H9 (cell line): ENCODE results near the gene ZNF837. TPM values are rescaled to one million over a fixed set of nuclear protein-coding genes. Genes with fewer than 3 reads are reported as not detected.

Experiments
- DNase-seq: peaks from one replicate; pipeline ENCODE4 v3.0.0-alpha.2; 2017
- H2AFZ ChIP-seq: one replicate; pipeline ENCODE4 v1.6.1; 2013; ENCODE audit warnings: mild to moderate bottlenecking, low read length, control low read depth, moderate library complexity
- H2AK5ac ChIP-seq: 2 replicates; pipeline ENCODE4 v1.6.1; 2013; ENCODE audit warnings: low read length, control low read depth, mixed read lengths; ENCODE audit not compliant: insufficient read length
- H2BK120ac ChIP-seq: one replicate; pipeline ENCODE4 v1.6.1; 2013; ENCODE audit warnings: low read depth, mild to moderate bottlenecking, low read length, control low read depth, inconsistent platforms; ENCODE audit not compliant: poor library complexity, severe bottlenecking
- H2BK12ac ChIP-seq: 2 replicates; pipeline ENCODE4 v1.6.1; 2013; ENCODE audit warnings: low read length, control low read depth, mixed read lengths, low read depth; ENCODE audit not compliant: insufficient read length
- H2BK15ac ChIP-seq: 2 replicates; pipeline ENCODE4 v1.6.1; 2013; ENCODE audit warnings: low read depth, low read length, control low read depth
- H2BK20ac ChIP-seq: one replicate; pipeline ENCODE4 v1.6.1; 2013; ENCODE audit warnings: low read depth, mild to moderate bottlenecking, low read length, control low read depth, inconsistent platforms; ENCODE audit not compliant: poor library complexity, severe bottlenecking
- H2BK5ac ChIP-seq: 2 replicates; pipeline ENCODE4 v1.6.1; 2013; ENCODE audit warnings: low read length, control low read depth, mixed read lengths; ENCODE audit not compliant: insufficient read length
- H3K14ac ChIP-seq: 2 replicates; pipeline ENCODE4 v1.6.1; 2013; ENCODE audit warnings: low read length, control low read depth; ENCODE audit not compliant: insufficient read depth
- H3K18ac ChIP-seq: 2 replicates; pipeline ENCODE4 v1.6.1; 2013; ENCODE audit warnings: low read depth, mild to moderate bottlenecking, mixed read lengths, low read length, control low read depth; ENCODE audit not compliant: insufficient read length
- H3K23ac ChIP-seq: 2 replicates; pipeline ENCODE4 v1.6.1; 2013; ENCODE audit warnings: low read length, control low read depth, mixed read lengths, low read depth; ENCODE audit not compliant: insufficient read length
- H3K23me2 ChIP-seq: 2 replicates; pipeline ENCODE4 v1.6.1; 2013; ENCODE audit warnings: low read depth, mild to moderate bottlenecking, mixed read lengths, low read length, control low read depth; ENCODE audit not compliant: insufficient read length, poor library complexity, severe bottlenecking
- H3K27ac ChIP-seq: 2 replicates; pipeline ENCODE4 v1.5.1; 2013; ENCODE audit warnings: low read length, control low read depth, mixed read lengths, low read depth; ENCODE audit not compliant: insufficient read length
- H3K27me3 ChIP-seq: 2 replicates; pipeline ENCODE4 v1.6.1; 2013; ENCODE audit warnings: low read length, control low read depth, inconsistent platforms; ENCODE audit not compliant: insufficient read depth
- H3K4ac ChIP-seq: 2 replicates; pipeline ENCODE4 v1.6.1; 2013; ENCODE audit warnings: low read depth, mild to moderate bottlenecking, control low read depth, inconsistent platforms, low read length, moderate library complexity
- H3K4me1 ChIP-seq: 2 replicates; pipeline ENCODE4 v1.6.1; 2013; ENCODE audit warnings: low read length, control low read depth, inconsistent platforms; ENCODE audit not compliant: insufficient read depth
- H3K4me2 ChIP-seq: 2 replicates; pipeline ENCODE4 v1.6.1; 2013; ENCODE audit warnings: low read length, control low read depth, mixed read lengths; ENCODE audit not compliant: insufficient read length, insufficient read depth
- H3K56ac ChIP-seq: 2 replicates; pipeline ENCODE4 v1.6.1; 2013; ENCODE audit warnings: low read depth, mild to moderate bottlenecking, mixed read lengths, low read length, control low read depth; ENCODE audit not compliant: insufficient read length
- H3K79me1 ChIP-seq: 2 replicates; pipeline ENCODE4 v1.6.1; 2013; ENCODE audit warnings: low read depth, mild to moderate bottlenecking, moderate library complexity, low read length, control low read depth, inconsistent platforms; ENCODE audit not compliant: insufficient read depth, poor library complexity, severe bottlenecking
- H3K79me2 ChIP-seq: 2 replicates; pipeline ENCODE4 v1.6.1; 2013; ENCODE audit warnings: low read length, control low read depth, inconsistent platforms; ENCODE audit not compliant: insufficient read depth
- H3K9ac ChIP-seq: 2 replicates; pipeline ENCODE4 v1.6.1; 2013; ENCODE audit warnings: low read length, control low read depth, mixed read lengths; ENCODE audit not compliant: insufficient read length; ENCODE audit errors: extremely low read depth
- H3K9me3 ChIP-seq: one replicate; pipeline ENCODE4 v1.6.1; 2013; ENCODE audit warnings: low read depth, low read length, inconsistent platforms; ENCODE audit not compliant: control insufficient read depth
- H3T11ph ChIP-seq: one replicate; pipeline ENCODE4 v1.6.1; 2013; ENCODE audit warnings: mild to moderate bottlenecking, low read length, control low read depth, inconsistent platforms
- H4K20me1 ChIP-seq: one replicate; pipeline ENCODE4 v1.6.1; 2013; ENCODE audit not compliant: control insufficient read depth, insufficient read length, insufficient read depth
- H4K5ac ChIP-seq: 2 replicates; pipeline ENCODE4 v1.6.1; 2013; ENCODE audit warnings: low read depth, mild to moderate bottlenecking, mixed read lengths, low read length, control low read depth; ENCODE audit not compliant: insufficient read length
- H4K8ac ChIP-seq: replicated peaks from 2 replicates; pipeline ENCODE4 v1.6.1; 2013; ENCODE audit warnings: low read length, control low read depth, mixed read lengths, low read depth; ENCODE audit not compliant: insufficient read length
- H4K91ac ChIP-seq: 2 replicates; pipeline ENCODE4 v1.6.1; 2013; ENCODE audit warnings: low read depth, mild to moderate bottlenecking, moderate library complexity, mixed read lengths, low read length, control low read depth; ENCODE audit not compliant: insufficient read length
- H3K27ac Mint-ChIP-seq, 3 experiments: 2 replicates in 2 of 3; 3 replicates in 1 of 3; pipeline ENCODE4 v1.8.0; 2020 to 2021; ENCODE audit warnings: mixed read lengths in 3 of 3, mild to moderate bottlenecking in 1 of 3, moderate library complexity in 1 of 3
- H3K27me3 Mint-ChIP-seq: 2 replicates; pipeline ENCODE4 v1.8.0; 2021; ENCODE audit warnings: low read depth, mild to moderate bottlenecking, moderate library complexity, mixed read lengths
- H3K36me3 Mint-ChIP-seq, 3 experiments: 2 replicates in 2 of 3; 3 replicates in 1 of 3; pipeline ENCODE4 v1.8.0; 2020 to 2021; ENCODE audit warnings: low read depth in 3 of 3, mixed read lengths in 3 of 3; ENCODE audit not compliant: insufficient read depth in 1 of 3
- H3K4me1 Mint-ChIP-seq, 2 experiments: 2 replicates each; pipeline ENCODE4 v1.8.0; 2020; ENCODE audit warnings: mixed read lengths in 2 of 2
- H3K4me3 Mint-ChIP-seq, 2 experiments: 2 replicates in 1 of 2; 3 replicates in 1 of 2; pipeline ENCODE4 v1.8.0; 2020 to 2021; ENCODE audit warnings: mild to moderate bottlenecking in 2 of 2, mixed read lengths in 2 of 2, moderate library complexity in 1 of 2
- H3K9me3 Mint-ChIP-seq, 2 experiments: 2 replicates in 1 of 2; 3 replicates in 1 of 2; pipeline ENCODE4 v1.8.0; 2020; ENCODE audit warnings: mild to moderate bottlenecking in 2 of 2, mixed read lengths in 2 of 2, moderate library complexity in 1 of 2
- CTCF ChIP-seq: fragments of 200-600 bp; sonication (generic); conservative IDR thresholded peaks from 3 replicates; pipeline ENCODE4 v1.8.0; 2021; ENCODE audit warnings: antibody characterized with exemption, mild to moderate bottlenecking
- WGBS: extraction: QIAGEN DNeasy Blood & Tissue Kit; methylation state at CpG from one replicate; pipeline ENCODE4 v1.1.7; 2013; ENCODE audit warnings: missing lambda C conversion rate, low lambda C conversion rate, mixed read lengths; ENCODE audit not compliant: insufficient read length; ENCODE audit errors: extremely low coverage; 5-methylcytosine and 5-hydroxymethylcytosine counted together
- total RNA-seq: library from RNA; stranded (reverse); gene quantifications from 2 replicates; pipeline ENCODE4 v1.2.1, GENCODE V29; 2021

Gene ZNF837
- total RNA-seq, 1 experiment from 2014 or later = 3.4 TPM

DNA sequence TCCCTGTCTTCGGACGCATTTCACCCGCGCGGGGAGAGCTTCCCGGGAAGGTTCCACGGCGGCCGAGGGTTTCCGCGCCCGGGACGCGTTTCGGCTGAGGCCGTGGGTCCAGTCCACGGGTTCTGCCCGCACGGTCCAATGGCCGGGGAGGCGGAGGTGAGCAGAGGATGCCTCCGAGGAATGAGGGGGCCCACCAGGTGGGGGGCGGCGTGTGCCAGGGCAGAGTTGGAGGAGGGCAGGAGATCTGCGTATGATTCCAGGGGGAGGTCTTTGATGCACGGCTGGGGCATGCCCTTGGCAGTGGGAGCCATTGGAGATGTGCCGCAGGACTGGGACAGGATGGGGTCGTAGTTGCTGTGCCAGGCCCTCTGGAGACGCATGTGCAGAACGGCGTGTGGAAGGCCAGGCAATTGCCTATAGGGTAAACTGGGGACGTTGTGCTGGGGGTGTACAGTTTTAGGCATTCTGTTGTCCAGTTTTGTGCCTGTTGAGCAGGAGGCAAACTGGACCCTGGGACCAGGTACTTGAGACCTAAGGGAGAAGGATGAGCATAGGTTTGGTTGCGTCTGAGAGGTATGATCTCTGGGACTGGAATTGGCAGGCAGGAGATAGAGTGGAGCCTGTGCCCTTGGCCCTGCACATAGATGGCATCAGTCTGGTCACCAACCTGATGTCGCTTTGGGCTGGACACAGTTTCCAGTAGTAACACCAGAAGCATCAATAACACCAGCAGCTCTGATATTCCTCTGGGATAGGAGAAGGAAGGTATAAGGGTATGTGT, 28.4 kb upstream of the ZNF837 start:
- Histone ChIP-seq H3K23ac (no peak overlapping the region), H3K4me2 (peak overlapping the region; percentile 87), H3K14ac (no peak overlapping the region), H3K27ac (no peak overlapping the region), H3K9ac (no peak overlapping the region), H2BK12ac (no peak overlapping the region), H3K79me1 (no peaks in the 10 kb centered on the region), H3K4me1 (peaks cover 5% of the 10 kb centered on the region; the same call in 1 of the 2 replicates), H3K23me2 (peaks cover 15% of the 10 kb centered on the region), H2BK120ac (no peak overlapping the region), H2AFZ (no peak overlapping the region), H2BK5ac (no peak overlapping the region), H4K20me1 (peaks cover 3% of the 10 kb centered on the region), H4K91ac (no peak overlapping the region), H2BK15ac (no peak overlapping the region), H3K9me3 (no peaks in the 10 kb centered on the region), H3K27me3 (no peaks in the 10 kb centered on the region; the same call in 1 of the 2 replicates), H3K56ac (no peak overlapping the region), H3K4ac (no peak overlapping the region), H3K79me2 (no peaks in the 10 kb centered on the region), H3K18ac (no peak overlapping the region), H2BK20ac (no peak overlapping the region), H4K5ac (no peak overlapping the region), H3T11ph (no peak overlapping the region), H4K8ac (no peak overlapping the region), H2AK5ac (no peak overlapping the region)
- H3K27me3 Mint-ChIP-seq = peaks cover 13% of the 10 kb centered on the region
- H3K4me1 Mint-ChIP-seq = peaks cover 19% of the 10 kb centered on the region in 2 experiments
- H3K4me3 Mint-ChIP-seq = peak overlapping the region; percentile 87 to 94
- no peak for TF ChIP-seq CTCF
- no peak overlapping the region for H3K27ac Mint-ChIP-seq
- peak; percentile 48 for DNase-seq
- peaks cover 8 to 10% of the 10 kb centered on the region in 2 experiments; a peak in 4 of 5 replicates for H3K9me3 Mint-ChIP-seq
- H3K36me3 Mint-ChIP-seq = peaks cover 6 to 8% (median 7%) of the 10 kb centered on the region in 3 experiments; a peak in 6 of 7 replicates
- WGBS = no CpG with 5 or more reads among the region's 34 CpGs
